T-helper 2 cell treated with Interferon-gamma antibody and Interleukin-4, amounts not matched to agents 100 ng/mL and 5 ng/mL, for 36 hours (primary cell): ENCODE results near the gene GARIN5B. TPM values are rescaled to one million over a fixed set of nuclear protein-coding genes. Genes with fewer than 3 reads are reported as not detected.

Source experiments
- total RNA-seq: library from RNA; stranded (reverse); gene quantifications from 2 replicates; pipeline ENCODE4 v1.2.3, GENCODE V29; 2022

GARIN5B gene
- total RNA-seq, 1 donor from 2014 or later: not detected

Other genes starting within 250 kb of the GARIN5B start
- gene PPP1R12C, start 245.6 kb downstream of the GARIN5B start, total RNA-seq: 132 and 136 TPM in 2 replicates
- gene TNNT1, start 214.1 kb downstream of the GARIN5B start, total RNA-seq: 0.34 and 0.48 TPM in 2 replicates
- gene TNNI3, start 205.5 kb downstream of the GARIN5B start, total RNA-seq: not detected in 2 replicates
- gene DNAAF3, start 196.6 kb downstream of the GARIN5B start, total RNA-seq: 0.18 TPM in 1 of 2 replicates, not detected in the other
- not detected in 2 replicates for gene SYT5, start 183.0 kb downstream of the GARIN5B start, total RNA-seq
- gene PTPRH, start 153.8 kb downstream of the GARIN5B start, total RNA-seq: not detected in 2 replicates
- gene TMEM86B, start 134.5 kb downstream of the GARIN5B start, total RNA-seq: 9.4 and 9.6 TPM in 2 replicates
- gene PPP6R1, start 104.2 kb downstream of the GARIN5B start, total RNA-seq: 218 and 224 TPM in 2 replicates
- 35.6 and 35.7 TPM in 2 replicates for gene HSPBP1, start 83.2 kb downstream of the GARIN5B start, total RNA-seq
- 4.9 and 5.3 TPM in 2 replicates for gene BRSK1, start 79.3 kb downstream of the GARIN5B start, total RNA-seq
- 0.39 and 0.89 TPM in 2 replicates for gene TMEM150B, start 37.9 kb downstream of the GARIN5B start, total RNA-seq
- gene KMT5C, start 23.4 kb downstream of the GARIN5B start, total RNA-seq: 17.5 and 18.9 TPM in 2 replicates
- 0.45 and 0.64 TPM in 2 replicates for gene COX6B2, start 8.5 kb downstream of the GARIN5B start, total RNA-seq
- 0.55 and 0.61 TPM in 2 replicates for gene IL11, start 7.2 kb upstream of the GARIN5B start, total RNA-seq
- not detected in 2 replicates for gene TMEM190, start 13.6 kb upstream of the GARIN5B start, total RNA-seq
- gene TMEM238, start 21.0 kb upstream of the GARIN5B start, total RNA-seq: 10.3 and 11.7 TPM in 2 replicates
- gene RPL28, start 22.7 kb upstream of the GARIN5B start, total RNA-seq: 2,481 and 2,547 TPM in 2 replicates
- 213 and 217 TPM in 2 replicates for gene UBE2S, start 44.5 kb upstream of the GARIN5B start, total RNA-seq
- not detected in 2 replicates for gene SHISA7, start 80.0 kb upstream of the GARIN5B start, total RNA-seq
- gene ISOC2, start 98.4 kb upstream of the GARIN5B start, total RNA-seq: 23.2 and 25.3 TPM in 2 replicates
- not detected in 2 replicates for gene C19orf85, start 101.5 kb upstream of the GARIN5B start, total RNA-seq
- 6.6 and 10.3 TPM in 2 replicates for gene ZNF628, start 113.4 kb upstream of the GARIN5B start, total RNA-seq
- gene NAT14, start 121.9 kb upstream of the GARIN5B start, total RNA-seq: 9.3 and 12.3 TPM in 2 replicates
- gene SSC5D, start 125.2 kb upstream of the GARIN5B start, total RNA-seq: 0.23 and 0.30 TPM in 2 replicates
- gene SBK2, start 173.9 kb upstream of the GARIN5B start, total RNA-seq: not detected in 2 replicates
- gene SBK3, start 182.3 kb upstream of the GARIN5B start, total RNA-seq: not detected in 2 replicates
- 6.5 and 6.7 TPM in 2 replicates for gene ZNF579, start 217.6 kb upstream of the GARIN5B start, total RNA-seq
- gene FIZ1, start 236.3 kb upstream of the GARIN5B start, total RNA-seq: 14.4 and 14.7 TPM in 2 replicates
- gene ZNF524, start 237.0 kb upstream of the GARIN5B start, total RNA-seq: 21.0 and 21.2 TPM in 2 replicates
- gene ZNF865, start 242.4 kb upstream of the GARIN5B start, total RNA-seq: 12.3 and 13.2 TPM in 2 replicates